Colonic mucosa (tissue), 2 donors: ENCODE data around the gene ACOT7. TPM values are rescaled to one million over a fixed set of nuclear protein-coding genes. Genes with fewer than 3 reads are reported as not detected.

ENCODE experiments used
- microRNA-seq: library from miRNA; unstranded; fragments of <30 nt; microRNA quantifications from one replicate; pipeline ENCODE4, GENCODE V29; 2019
- total RNA-seq, 2 donors: library from RNA; stranded (reverse); fragmentation: NEBNext Ultra II Directional in 1 of 2; extraction: Animal tissue kit (Norgen Biotek cat#: 25700) in 1 of 2; gene quantifications; one replicate each; pipeline ENCODE4 v1.2.1, GENCODE V29; 2021
- donor health status: DM: no; HTN: no; CAD: no.
- donor health status: DM: no; HTN: no; CAD: no.

The ACOT7 gene
- total RNA-seq, 2 donors from 2014 or later: 48.7 to 125 TPM

Small RNA genes lying within 50 kb of the gene (microRNA-seq; reads per million reads assigned to microRNA genes)
- gene MIR4252: not detected

Other genes with a start within 250 kb of the ACOT7 start
- gene CHD5, start 213.4 kb downstream of the ACOT7 start, total RNA-seq: under 1 TPM; 0.35 to 0.69 TPM
- 100 to 1,000 TPM; 314 to 378 TPM for gene RPL22, start 194.2 kb downstream of the ACOT7 start, total RNA-seq
- gene RNF207, start 187.6 kb downstream of the ACOT7 start, total RNA-seq: 10 to 100 TPM; 18.4 to 19.4 TPM
- 10 to 100 TPM; 56.6 to 72.5 TPM for gene ICMT, start 157.8 kb downstream of the ACOT7 start, total RNA-seq
- not detected for gene HES3, start 149.6 kb downstream of the ACOT7 start, total RNA-seq
- gene GPR153, start 132.7 kb downstream of the ACOT7 start, total RNA-seq: 10 to 100 TPM; 19.6 to 21.0 TPM
- 10 to 100 TPM; 14.2 to 24.0 TPM for gene HES2, start 26.2 kb upstream of the ACOT7 start, total RNA-seq
- gene ESPN, start 31.0 kb upstream of the ACOT7 start, total RNA-seq: 10 to 100 TPM; 74.3 to 98.0 TPM
- gene TNFRSF25, start 72.4 kb upstream of the ACOT7 start, total RNA-seq: 10 to 100 TPM; 33.1 to 87.1 TPM
- gene PLEKHG5, start 97.9 kb upstream of the ACOT7 start, total RNA-seq: 10 to 100 TPM; 13.9 to 19.6 TPM
- 10 to 100 TPM; 14.5 to 27.3 TPM for gene NOL9, start 160.7 kb upstream of the ACOT7 start, total RNA-seq
- gene TAS1R1, start 161.5 kb upstream of the ACOT7 start, total RNA-seq: not detected
- 10 to 100 TPM; 37.0 to 44.5 TPM for gene ZBTB48, start 186.2 kb upstream of the ACOT7 start, total RNA-seq
- gene KLHL21, start 209.1 kb upstream of the ACOT7 start, total RNA-seq: 1 to 10 TPM; 9.4 TPM
- gene PHF13, start 220.0 kb upstream of the ACOT7 start, total RNA-seq: 10 to 100 TPM in 1 of 2 donors, 1 to 10 TPM in 1; 8.0 to 13.4 TPM
- 10 to 100 TPM in 1 of 2 donors, 1 to 10 TPM in 1; 9.1 to 18.2 TPM for gene THAP3, start 231.1 kb upstream of the ACOT7 start, total RNA-seq